Activated naive CD4-positive, alpha-beta T cell treated with anti-CD3 and anti-CD28 coated beads, Interleukin-2, amount 50 U/mL, for 72 hours (primary cell): ENCODE measurements around the gene BIRC3. TPM values are rescaled to one million over a fixed set of nuclear protein-coding genes. Genes with fewer than 3 reads are reported as not detected.
"Not testable (repeated sequence)": the region's sequence is repeated elsewhere in the genome, so short reads cannot be mapped to it uniquely, and the experiment has no call there.

Source experiments
- ATAC-seq, 2 donors: fragments of 150-1000 bp; cut with Tn5 transposase; 2 replicates each; pipeline ENCODE4 v1.10.0; 2021; ENCODE audit warnings: mild to moderate bottlenecking in 2 of 2, moderate library complexity in 2 of 2
- DNase-seq, 2 donors: peaks; one replicate each; pipeline ENCODE4 v3.0.0; 2021 to 2022; ENCODE audit warnings: low spot score in 2 of 2
- H3K27ac Mint-ChIP-seq, 2 donors: one replicate each; pipeline ENCODE4 v1.8.0; 2022; ENCODE audit warnings: mild to moderate bottlenecking in 2 of 2, mixed read lengths in 2 of 2
- H3K36me3 Mint-ChIP-seq, 2 donors: one replicate each; pipeline ENCODE4 v1.8.0; 2022; ENCODE audit warnings: mixed read lengths in 2 of 2
- H3K9me3 Mint-ChIP-seq, 2 donors: one replicate each; pipeline ENCODE4 v1.8.0; 2022; ENCODE audit warnings: mixed read lengths in 2 of 2
- total RNA-seq, 2 donors: library from RNA; stranded (reverse); gene quantifications; one replicate each; pipeline ENCODE4 v1.2.3, GENCODE V29; 2022

Gene BIRC3
- total RNA-seq, 2 donors from 2014 or later, result 131 to 355 TPM

GRCh38 chr11:102313238-102313940 is 3.9 kb upstream of the BIRC3 start:
- peak overlapping the region; percentile 93 to 95 for H3K27ac Mint-ChIP-seq
- DNase-seq, result no peak
- peaks cover 21 to 33% of the 10 kb centered on the region in 2 donors for H3K36me3 Mint-ChIP-seq
- peaks cover 0 to 8% of the 10 kb centered on the region in 2 donors for H3K9me3 Mint-ChIP-seq
- ATAC-seq, result no peak

GRCh38 chr11:102314784-102315183 is 2.5 kb upstream of the BIRC3 start:
- peak overlapping the region in 1 of 2 donors; percentile 37 for H3K27ac Mint-ChIP-seq
- ATAC-seq (no peak), DNase-seq (no peak)
- peaks cover 35 to 44% of the 10 kb centered on the region in 2 donors for H3K36me3 Mint-ChIP-seq
- H3K9me3 Mint-ChIP-seq, result peaks cover 0 to 3% of the 10 kb centered on the region in 2 donors

DNA sequence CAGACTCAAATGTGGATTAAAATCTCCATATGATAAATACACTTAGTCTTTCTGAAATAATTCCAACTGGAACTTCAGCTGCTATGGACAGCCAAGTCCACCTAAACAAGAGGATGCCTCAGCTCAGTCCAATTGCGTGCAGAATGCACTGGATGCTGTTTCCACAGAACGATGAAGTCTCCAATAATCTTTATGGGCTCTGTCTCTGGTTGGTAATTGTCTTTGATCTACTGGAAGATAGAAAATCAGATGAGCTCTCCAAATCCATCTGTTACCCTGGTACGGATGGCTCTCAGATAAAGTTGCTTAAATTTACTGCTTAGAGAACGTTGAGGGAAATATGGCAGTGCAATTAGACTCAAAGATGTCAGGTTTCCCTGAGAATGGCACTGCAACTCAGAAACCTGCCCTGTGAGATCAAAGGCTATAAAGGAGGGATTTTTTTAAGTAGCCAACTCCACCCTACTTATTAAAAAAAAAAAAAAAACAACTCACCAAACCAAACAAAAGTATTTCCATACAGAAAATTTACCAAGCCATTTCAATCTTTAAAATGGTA is 859 bp upstream of the BIRC3 start:
- no peak for DNase-seq

DNA sequence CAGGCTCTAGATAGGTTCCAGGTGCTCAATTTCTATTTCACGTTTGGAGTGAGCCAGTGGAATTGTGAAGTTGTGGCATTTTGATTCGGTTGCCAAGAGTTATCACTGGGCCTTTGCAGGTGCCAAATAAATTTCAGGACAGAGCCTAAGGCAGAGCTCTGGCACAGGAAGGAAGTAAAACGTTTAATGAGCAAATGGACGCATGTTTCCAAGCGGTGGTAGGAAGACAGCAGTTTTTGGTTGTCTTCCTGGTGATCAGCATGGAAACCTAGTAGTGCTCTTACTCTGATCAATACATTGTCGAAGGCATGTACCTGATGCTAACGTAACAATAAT is 452 bp downstream of the BIRC3 start:
- Mint-ChIP-seq H3K9me3 (no peaks in the 10 kb centered on the region), H3K27ac (peak overlapping the region; percentile 95 to 98)
- ATAC-seq, result peak; percentile 1 to 6

More for the DNA sequence above, 859 bp upstream of the BIRC3 start:
- ATAC-seq, result no peak
- H3K36me3 Mint-ChIP-seq, result peaks cover 48 to 54% of the 10 kb centered on the region in 2 donors
- peak overlapping the region; percentile 95 to 98 for H3K27ac Mint-ChIP-seq
- H3K9me3 Mint-ChIP-seq, result no peaks in the 10 kb centered on the region

GRCh38 chr11:102318469-102318868 is 1.2 kb downstream of the BIRC3 start:
- Mint-ChIP-seq H3K27ac (peak overlapping the region; percentile 97 to 98), H3K36me3 (peaks cover 58 to 70% of the 10 kb centered on the region in 2 donors), H3K9me3 (no peaks in the 10 kb centered on the region)
- DNase-seq (peak in 1 of 2 donors; percentile 41), ATAC-seq (peak; percentile 21 to 43)

More for the DNA sequence above, 452 bp downstream of the BIRC3 start:
- no peak for DNase-seq
- peaks cover 60 to 66% of the 10 kb centered on the region in 2 donors for H3K36me3 Mint-ChIP-seq

DNA sequence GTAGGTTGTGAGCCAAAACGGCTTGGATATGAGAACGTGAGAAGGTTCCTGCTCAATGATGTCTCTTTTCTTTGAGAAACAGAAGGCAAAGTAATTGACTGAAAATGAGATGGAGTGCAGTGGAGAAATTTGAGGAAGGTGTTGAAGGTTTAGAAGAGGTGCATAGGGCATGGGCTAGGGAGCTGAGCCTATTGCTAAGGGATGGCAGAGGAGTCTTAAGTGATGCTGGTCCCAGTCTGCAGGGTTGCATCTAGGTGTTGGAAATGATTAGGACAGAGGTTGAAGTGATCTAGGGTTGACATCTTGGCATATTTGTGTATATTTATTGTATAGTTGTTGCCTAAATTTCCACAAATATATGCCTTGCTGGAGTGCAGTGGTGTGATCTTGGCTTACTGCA is 2.3 kb downstream of the BIRC3 start:
- DNase-seq (no peak), ATAC-seq (no peak)
- Mint-ChIP-seq H3K9me3 (no peaks in the 10 kb centered on the region), H3K36me3 (peaks cover 57 to 80% of the 10 kb centered on the region in 2 donors), H3K27ac (peak overlapping the region; percentile 97 to 98)

- peaks cover 62 to 85% of the 10 kb centered on the region in 2 donors for H3K36me3 Mint-ChIP-seq
- no peaks in the 10 kb centered on the region for H3K9me3 Mint-ChIP-seq
- ATAC-seq, result no peak
- no peak for DNase-seq
- H3K27ac Mint-ChIP-seq, result peak overlapping the region; percentile 97 to 98
Observed at GRCh38 chr11:102320188-102320587, 2.9 kb downstream of the BIRC3 start.

GRCh38 chr11:102320679-102321078 is 3.4 kb downstream of the BIRC3 start:
- no peak for DNase-seq
- H3K27ac Mint-ChIP-seq, result peak overlapping the region; percentile 97 to 98
- no peaks in the 10 kb centered on the region for H3K9me3 Mint-ChIP-seq
- ATAC-seq, result no peak
- H3K36me3 Mint-ChIP-seq, result peaks cover 62 to 81% of the 10 kb centered on the region in 2 donors

DNA sequence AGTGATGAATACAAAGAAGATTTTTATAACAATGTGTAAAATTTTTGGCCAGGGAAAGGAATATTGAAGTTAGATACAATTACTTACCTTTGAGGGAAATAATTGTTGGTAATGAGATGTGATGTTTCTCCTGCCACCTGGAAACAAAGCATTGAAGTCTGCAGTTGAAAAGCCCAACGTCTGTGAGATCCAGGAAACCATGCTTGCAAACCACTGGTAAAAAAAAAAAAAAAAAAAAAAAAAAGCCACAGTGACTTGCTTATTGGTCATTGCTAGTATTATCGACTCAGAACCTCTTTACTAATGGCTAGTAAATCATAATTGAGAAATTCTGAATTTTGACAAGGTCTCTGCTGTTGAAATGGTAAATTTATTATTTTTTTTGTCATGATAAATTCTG is 5.3 kb downstream of the BIRC3 start:
- Mint-ChIP-seq H3K9me3 (no peaks in the 10 kb centered on the region), H3K36me3 (peaks cover 55 to 74% of the 10 kb centered on the region in 2 donors), H3K27ac (peak overlapping the region; percentile 91 to 98)
- DNase-seq, result no peak
- ATAC-seq, result no peak

- H3K27ac Mint-ChIP-seq, result no peak overlapping the region
- H3K9me3 Mint-ChIP-seq, result no peaks in the 10 kb centered on the region
- ATAC-seq (no peak), DNase-seq (no peak)
- peaks cover 45 to 66% of the 10 kb centered on the region in 2 donors for H3K36me3 Mint-ChIP-seq
Observed at GRCh38 chr11:102323542-102324251, 6.4 kb downstream of the BIRC3 start.

GRCh38 chr11:102325088-102325487 is 7.8 kb downstream of the BIRC3 start:
- no peak for ATAC-seq

DNA sequence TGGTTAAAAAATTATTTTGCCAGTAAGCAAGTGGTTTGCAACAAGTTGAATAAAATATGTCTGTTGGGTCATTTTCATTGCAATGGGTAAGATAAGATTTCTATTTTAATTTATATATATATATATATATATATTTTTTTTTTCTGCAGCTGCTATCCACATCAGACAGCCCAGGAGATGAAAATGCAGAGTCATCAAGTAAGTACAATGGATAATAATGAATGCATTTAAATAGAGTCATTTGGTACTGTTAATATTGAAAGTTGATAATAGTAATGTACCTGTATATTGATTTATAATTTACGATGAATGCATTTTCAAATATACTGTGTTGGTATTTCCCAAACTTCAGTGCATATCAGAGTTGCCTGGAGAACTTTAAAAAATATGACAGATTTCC is 11.5 kb downstream of the BIRC3 start:
- DNase-seq (no peak), ATAC-seq (no peak)
- peaks cover 22 to 58% of the 10 kb centered on the region in 2 donors for H3K36me3 Mint-ChIP-seq
- no peaks in the 10 kb centered on the region for H3K9me3 Mint-ChIP-seq
- H3K27ac Mint-ChIP-seq, result no peak overlapping the region

More at GRCh38 chr11:102325088-102325487, 7.8 kb downstream of the BIRC3 start:
- no peaks in the 10 kb centered on the region for H3K9me3 Mint-ChIP-seq
- H3K27ac Mint-ChIP-seq, result no peak overlapping the region
- peaks cover 31 to 66% of the 10 kb centered on the region in 2 donors for H3K36me3 Mint-ChIP-seq
- no peak for DNase-seq

- Mint-ChIP-seq H3K27ac (peak overlapping the region in 1 of 2 donors; percentile 13), H3K36me3 (peaks cover 16 to 51% of the 10 kb centered on the region in 2 donors), H3K9me3 (no peaks in the 10 kb centered on the region)
- DNase-seq (no peak), ATAC-seq (no peak)
Observed at GRCh38 chr11:102330231-102330630, 12.9 kb downstream of the BIRC3 start.

DNA sequence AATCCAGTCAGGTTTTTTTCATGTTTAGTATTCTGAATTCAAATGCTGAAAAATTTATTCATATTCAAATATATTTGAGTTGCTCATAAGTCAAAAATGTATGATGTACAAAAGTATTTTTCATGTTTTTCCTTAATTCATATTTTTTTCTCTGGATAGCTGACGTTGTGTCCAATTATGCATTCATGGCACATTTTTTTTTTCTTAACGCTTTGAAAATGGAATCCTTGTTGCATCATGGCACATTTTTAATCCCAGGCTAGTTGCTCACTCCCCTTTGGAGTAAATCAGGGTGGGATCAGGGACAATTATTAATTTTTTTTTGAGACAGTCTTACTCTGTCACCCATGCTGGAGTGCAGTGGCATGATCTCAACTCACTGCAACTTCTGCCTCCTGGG is 14.1 kb downstream of the BIRC3 start:
- no peak overlapping the region for H3K27ac Mint-ChIP-seq
- no peak for DNase-seq
- ATAC-seq, result no peak
- no peaks in the 10 kb centered on the region for H3K9me3 Mint-ChIP-seq
- peaks cover 16 to 49% of the 10 kb centered on the region in 2 donors for H3K36me3 Mint-ChIP-seq

DNA sequence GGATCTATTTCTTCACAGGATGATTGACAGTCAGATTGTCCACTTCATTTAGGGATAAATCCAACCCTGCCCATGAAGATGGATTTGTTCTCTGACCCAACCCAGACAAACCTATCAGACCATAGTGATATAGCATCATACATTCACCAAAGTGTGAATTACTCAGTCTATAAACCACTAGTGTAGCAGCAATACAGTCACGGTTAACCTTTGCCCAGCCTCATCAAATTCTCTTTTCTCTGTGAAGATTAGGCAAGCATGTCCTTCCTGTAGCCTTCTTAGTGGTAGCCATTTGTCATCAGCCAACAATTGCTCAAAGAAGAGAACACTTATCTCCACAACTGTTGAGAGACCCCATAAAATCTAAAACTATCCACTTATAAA is 15.3 kb downstream of the BIRC3 start:
- ATAC-seq (peak in 1 of 2 donors; percentile 95), DNase-seq (no peak)
- Mint-ChIP-seq H3K9me3 (no peaks in the 10 kb centered on the region), H3K27ac (peak overlapping the region in 1 of 2 donors; percentile 59), H3K36me3 (peaks cover 16 to 43% of the 10 kb centered on the region in 2 donors)

GRCh38 chr11:102338479-102339010 is 21.3 kb downstream of the BIRC3 start:
- H3K36me3 Mint-ChIP-seq, result peaks cover 0 to 6% of the 10 kb centered on the region in 2 donors
- no peak for DNase-seq
- no peaks in the 10 kb centered on the region for H3K9me3 Mint-ChIP-seq
- peak overlapping the region; percentile 39 to 70 for H3K27ac Mint-ChIP-seq
- peak in 1 of 2 donors; percentile 15 for ATAC-seq

- H3K36me3 Mint-ChIP-seq, H3K27ac Mint-ChIP-seq, H3K9me3 Mint-ChIP-seq, DNase-seq: not testable (repeated sequence)
- peak in 1 of 2 donors; percentile 14 for ATAC-seq
Observed at GRCh38 chr11:102341311-102341710, 24.0 kb downstream of the BIRC3 start.
